ENCODE results near the gene ERC1.

DNA sequence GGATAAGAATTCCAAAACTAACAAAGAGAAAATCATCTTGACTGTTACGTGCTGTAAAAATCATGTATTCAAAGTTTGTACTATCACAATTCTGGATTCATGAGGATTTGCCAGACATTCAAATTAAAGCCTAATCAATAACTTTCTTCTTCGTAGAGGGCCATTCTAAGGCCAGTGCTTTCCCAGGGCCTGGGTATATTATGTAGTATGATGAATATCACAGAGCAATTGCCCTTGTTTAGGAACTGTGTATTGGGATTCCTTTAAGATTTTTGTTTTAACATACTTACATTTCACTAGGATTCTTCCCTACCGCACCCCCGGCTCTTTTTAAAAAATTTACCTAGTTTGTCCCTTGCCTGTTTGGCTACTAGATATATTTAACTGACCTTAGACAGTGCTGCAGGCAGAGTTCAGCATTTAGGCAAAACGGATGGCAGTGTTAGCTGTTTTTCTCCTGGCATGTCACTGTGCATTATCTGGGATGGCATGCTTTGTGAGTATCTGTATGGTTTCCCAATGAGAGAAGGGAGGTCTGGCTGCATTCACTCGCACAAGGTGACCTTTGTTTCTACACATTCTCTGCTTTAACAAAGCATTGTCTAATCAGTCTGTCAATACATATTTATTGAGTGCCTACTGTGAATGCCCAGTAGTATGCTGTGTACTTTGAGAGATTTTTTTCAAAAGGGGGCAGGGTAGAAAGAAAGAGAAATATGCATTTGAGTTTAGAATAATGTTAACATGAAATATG, 63.3 kb downstream of the ERC1 start:
- TF ChIP-seq JUND (IDR thresholded peaks at IDR 0.05; ENCODE audit: borderline replicate concordance, low read depth, low read length) = no peak
- no peak for TF ChIP-seq JUND (tag; IDR thresholded peaks at IDR 0.05; ENCODE audit: borderline replicate concordance, low read depth, low read length)
- no peak for TF ChIP-seq MLX (CRISPR knock-in tag; conservative IDR thresholded peaks at IDR 0.05)
- no peak for TF ChIP-seq REST (IDR thresholded peaks at IDR 0.05; ENCODE audit: borderline replicate concordance)
- no peak for TF ChIP-seq REST (CRISPR knock-in tag; IDR thresholded peaks at IDR 0.05; ENCODE audit: low read depth)
- TF ChIP-seq, protein P1, sequence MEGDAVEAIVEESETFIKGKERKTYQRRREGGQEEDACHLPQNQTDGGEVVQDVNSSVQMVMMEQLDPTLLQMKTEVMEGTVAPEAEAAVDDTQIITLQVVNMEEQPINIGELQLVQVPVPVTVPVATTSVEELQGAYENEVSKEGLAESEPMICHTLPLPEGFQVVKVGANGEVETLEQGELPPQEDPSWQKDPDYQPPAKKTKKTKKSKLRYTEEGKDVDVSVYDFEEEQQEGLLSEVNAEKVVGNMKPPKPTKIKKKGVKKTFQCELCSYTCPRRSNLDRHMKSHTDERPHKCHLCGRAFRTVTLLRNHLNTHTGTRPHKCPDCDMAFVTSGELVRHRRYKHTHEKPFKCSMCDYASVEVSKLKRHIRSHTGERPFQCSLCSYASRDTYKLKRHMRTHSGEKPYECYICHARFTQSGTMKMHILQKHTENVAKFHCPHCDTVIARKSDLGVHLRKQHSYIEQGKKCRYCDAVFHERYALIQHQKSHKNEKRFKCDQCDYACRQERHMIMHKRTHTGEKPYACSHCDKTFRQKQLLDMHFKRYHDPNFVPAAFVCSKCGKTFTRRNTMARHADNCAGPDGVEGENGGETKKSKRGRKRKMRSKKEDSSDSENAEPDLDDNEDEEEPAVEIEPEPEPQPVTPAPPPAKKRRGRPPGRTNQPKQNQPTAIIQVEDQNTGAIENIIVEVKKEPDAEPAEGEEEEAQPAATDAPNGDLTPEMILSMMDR (IDR thresholded peaks at IDR 0.05 in 2 of 3, conservative IDR thresholded peaks at IDR 0.05 in 1 of 3; ENCODE audit: insufficient read depth in 2 of 3, low read depth in 1 of 3, low read length in 3 of 3) = no peak
- TF ChIP-seq BACH1 (tag; IDR thresholded peaks at IDR 0.05) = no peak
- TF ChIP-seq NONO (IDR thresholded peaks at IDR 0.05; ENCODE audit: low read depth in 2 of 2, low read length in 1 of 2) = no peak
- TF ChIP-seq SREBF1 (IDR thresholded peaks at IDR 0.05; ENCODE audit: borderline replicate concordance, low read depth, low read length) = no peak
- TF ChIP-seq ZNF764 (CRISPR knock-in tag; IDR thresholded peaks at IDR 0.05; ENCODE audit: low read depth) = no peak
- no peak for TF ChIP-seq CC2D1A (IDR thresholded peaks at IDR 0.05)
- no peak for TF ChIP-seq FOXK2 (conservative IDR thresholded peaks at IDR 0.05 in 1 of 2, IDR thresholded peaks at IDR 0.05 in 1 of 2; ENCODE audit: low read depth in 2 of 2)
- TF ChIP-seq, protein P2, sequence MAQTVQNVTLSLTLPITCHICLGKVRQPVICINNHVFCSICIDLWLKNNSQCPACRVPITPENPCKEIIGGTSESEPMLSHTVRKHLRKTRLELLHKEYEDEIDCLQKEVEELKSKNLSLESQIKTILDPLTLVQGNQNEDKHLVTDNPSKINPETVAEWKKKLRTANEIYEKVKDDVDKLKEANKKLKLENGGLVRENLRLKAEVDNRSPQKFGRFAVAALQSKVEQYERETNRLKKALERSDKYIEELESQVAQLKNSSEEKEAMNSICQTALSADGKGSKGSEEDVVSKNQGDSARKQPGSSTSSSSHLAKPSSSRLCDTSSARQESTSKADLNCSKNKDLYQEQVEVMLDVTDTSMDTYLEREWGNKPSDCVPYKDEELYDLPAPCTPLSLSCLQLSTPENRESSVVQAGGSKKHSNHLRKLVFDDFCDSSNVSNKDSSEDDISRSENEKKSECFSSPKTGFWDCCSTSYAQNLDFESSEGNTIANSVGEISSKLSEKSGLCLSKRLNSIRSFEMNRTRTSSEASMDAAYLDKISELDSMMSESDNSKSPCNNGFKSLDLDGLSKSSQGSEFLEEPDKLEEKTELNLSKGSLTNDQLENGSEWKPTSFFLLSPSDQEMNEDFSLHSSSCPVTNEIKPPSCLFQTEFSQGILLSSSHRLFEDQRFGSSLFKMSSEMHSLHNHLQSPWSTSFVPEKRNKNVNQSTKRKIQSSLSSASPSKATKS (CRISPR knock-in tag; IDR thresholded peaks at IDR 0.05) = no peak
- TF ChIP-seq ZFP91 (CRISPR knock-in tag; IDR thresholded peaks at IDR 0.05) = no peak

Data from K562 (cell line).